Mesenchymal stem cell (in vitro differentiated cells and primary cell): Measurements from ENCODE around the gene PRSS12.

Experiments
- DNase-seq: peaks from one replicate; pipeline ENCODE4 v3.0.0-alpha.2; 2013
- H2AFZ ChIP-seq: one replicate; pipeline ENCODE4 v1.6.1; 2013; ENCODE audit warnings: low read depth, mild to moderate bottlenecking, control low read depth, inconsistent platforms, low read length, moderate library complexity
- H2AK5ac ChIP-seq: 2 replicates; pipeline ENCODE4 v1.6.1; 2013; ENCODE audit warnings: low read length, moderate library complexity, mild to moderate bottlenecking, inconsistent platforms; ENCODE audit not compliant: severe bottlenecking
- H2BK120ac ChIP-seq: one replicate; pipeline ENCODE4 v1.6.1; 2013; ENCODE audit warnings: low read depth, mild to moderate bottlenecking, inconsistent platforms, low read length, moderate library complexity
- H2BK12ac ChIP-seq, 2 experiments: one replicate each; pipeline ENCODE4 v1.6.1; 2013; ENCODE audit warnings: inconsistent platforms in 2 of 2, low read length in 2 of 2, mild to moderate bottlenecking in 2 of 2, moderate library complexity in 2 of 2, control low read depth in 1 of 2
- H2BK15ac ChIP-seq: one replicate; pipeline ENCODE4 v1.6.1; 2013; ENCODE audit warnings: mild to moderate bottlenecking, low read depth, inconsistent platforms; ENCODE audit not compliant: poor library complexity, severe bottlenecking
- H2BK5ac ChIP-seq: 2 replicates; pipeline ENCODE4 v1.6.1; 2013; ENCODE audit warnings: low read depth, mild to moderate bottlenecking, low read length, control low read depth, inconsistent platforms; ENCODE audit not compliant: poor library complexity, severe bottlenecking
- H3K14ac ChIP-seq, 2 experiments: one replicate each; pipeline ENCODE4 v1.6.1; 2013; ENCODE audit warnings: inconsistent platforms in 2 of 2, low read length in 2 of 2, control low read depth in 1 of 2, mild to moderate bottlenecking in 1 of 2, moderate library complexity in 1 of 2
- H3K18ac ChIP-seq, 2 experiments: one replicate each; pipeline ENCODE4 v1.6.1; 2013; ENCODE audit warnings: inconsistent platforms in 2 of 2, low read length in 2 of 2, control low read depth in 1 of 2, low read depth in 1 of 2, mild to moderate bottlenecking in 1 of 2
- H3K23ac ChIP-seq, 2 experiments: one replicate each; pipeline ENCODE4 v1.6.1; 2013; ENCODE audit warnings: inconsistent platforms in 2 of 2, low read length in 2 of 2, mild to moderate bottlenecking in 2 of 2, moderate library complexity in 2 of 2, control low read depth in 1 of 2
- H3K27ac ChIP-seq: 2 replicates; pipeline ENCODE4 v1.5.1; 2013; ENCODE audit warnings: mild to moderate bottlenecking, moderate library complexity, low read length, control low read depth, inconsistent platforms; ENCODE audit not compliant: poor library complexity, severe bottlenecking
- H3K27me3 ChIP-seq, 2 experiments: 2 replicates each; pipeline versions ENCODE4 v1.6.1 to v1.7.0; 2013; ENCODE audit warnings: low read length in 2 of 2, mild to moderate bottlenecking in 2 of 2, moderate library complexity in 2 of 2, control low read depth in 1 of 2, inconsistent platforms in 1 of 2; ENCODE audit not compliant: control insufficient read depth in 1 of 2, insufficient read depth in 1 of 2
- H3K36me3 ChIP-seq, 2 experiments: 2 replicates each; pipeline versions ENCODE4 v1.6.1 to v1.7.0; 2013; ENCODE audit warnings: low read length in 2 of 2, control low read depth in 1 of 2, inconsistent platforms in 1 of 2, low read depth in 1 of 2, mild to moderate bottlenecking in 1 of 2; ENCODE audit not compliant: insufficient read depth in 2 of 2, control insufficient read depth in 1 of 2
- H3K4ac ChIP-seq, 2 experiments: one replicate each; pipeline ENCODE4 v1.6.1; 2013; ENCODE audit warnings: inconsistent platforms in 2 of 2, low read length in 2 of 2, mild to moderate bottlenecking in 2 of 2, moderate library complexity in 2 of 2, control low read depth in 1 of 2, low read depth in 1 of 2
- H3K4me1 ChIP-seq: 2 replicates; pipeline ENCODE4 v1.6.1; 2013; ENCODE audit warnings: low read depth, low read length, control low read depth; ENCODE audit not compliant: control insufficient read depth, insufficient read depth
- H3K4me2 ChIP-seq: 2 replicates; pipeline ENCODE4 v1.6.1; 2013; ENCODE audit warnings: low read length, mild to moderate bottlenecking, inconsistent platforms; ENCODE audit not compliant: poor library complexity, severe bottlenecking
- H3K4me3 ChIP-seq, 2 experiments: 2 replicates each; pipeline versions ENCODE4 v1.5.1 to v1.7.0; 2013; ENCODE audit warnings: low read length in 2 of 2, mild to moderate bottlenecking in 2 of 2, control low read depth in 1 of 2, low read depth in 1 of 2; ENCODE audit not compliant: insufficient read depth in 1 of 2
- H3K79me1 ChIP-seq: replicated peaks from 2 replicates; pipeline ENCODE4 v1.6.1; 2013; ENCODE audit warnings: mild to moderate bottlenecking, control low read depth, low read length, inconsistent platforms; ENCODE audit not compliant: poor library complexity, severe bottlenecking
- H3K9ac ChIP-seq: 2 replicates; pipeline ENCODE4 v1.7.0; 2013; ENCODE audit warnings: mild to moderate bottlenecking, low read length, moderate library complexity
- H3K9me3 ChIP-seq: 2 replicates; pipeline ENCODE4 v1.7.0; 2013; ENCODE audit warnings: mild to moderate bottlenecking, low read length; ENCODE audit not compliant: control insufficient read depth
- H4K8ac ChIP-seq: one replicate; pipeline ENCODE4 v1.6.1; 2013; ENCODE audit warnings: inconsistent platforms, mild to moderate bottlenecking, low read length, moderate library complexity
- H4K91ac ChIP-seq: one replicate; pipeline ENCODE4 v1.6.1; 2013; ENCODE audit warnings: mild to moderate bottlenecking, low read length, inconsistent platforms
- WGBS: methylation state at CpG from one replicate; pipeline ENCODE4 v1.1.7; 2013; ENCODE audit warnings: mixed read lengths; 5-methylcytosine and 5-hydroxymethylcytosine counted together

PRSS12 gene

DNA sequence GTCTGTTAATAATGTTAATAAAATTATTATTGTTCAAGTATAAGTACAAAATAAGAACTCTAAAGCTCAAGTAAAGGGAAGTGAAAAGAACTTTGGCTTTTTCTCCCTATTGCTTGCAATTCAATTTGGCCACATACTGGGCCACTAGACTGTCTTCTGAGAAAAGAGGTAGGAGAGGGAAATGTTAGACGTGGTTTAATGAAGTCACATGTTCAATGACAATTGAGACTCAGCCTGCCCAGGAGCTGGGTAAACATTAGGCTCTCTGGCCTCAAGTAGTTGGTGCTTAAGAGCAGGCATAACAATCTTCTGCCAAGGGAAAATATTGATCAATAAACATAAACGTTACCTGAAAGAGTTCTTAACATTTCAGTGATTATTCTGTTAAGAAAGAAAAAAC is 15.1 kb upstream of the PRSS12 start:
- no peak overlapping the region for H2BK120ac ChIP-seq
- H3K27me3 ChIP-seq: peaks cover 0 to 2% of the 10 kb centered on the region in 2 experiments
- H3K18ac ChIP-seq: no peak overlapping the region
- no peaks in the 10 kb centered on the region for H3K79me1 ChIP-seq
- H2AK5ac ChIP-seq: no peak overlapping the region
- H3K36me3 ChIP-seq: no peaks in the 10 kb centered on the region
- no peak overlapping the region for H2AFZ ChIP-seq
- no peaks in the 10 kb centered on the region for H3K4me1 ChIP-seq
- no peak overlapping the region for H4K91ac ChIP-seq
- no peak for DNase-seq
- no peak overlapping the region for H3K4ac ChIP-seq
- no peak overlapping the region for H2BK5ac ChIP-seq
- no peak overlapping the region for H3K23ac ChIP-seq
- no peak overlapping the region for H3K4me2 ChIP-seq
- H3K9ac ChIP-seq: no peak overlapping the region
- H2BK15ac ChIP-seq: no peak overlapping the region
- H4K8ac ChIP-seq: no peak overlapping the region
- H3K4me3 ChIP-seq: no peak overlapping the region
- H3K27ac ChIP-seq: no peak overlapping the region
- H3K14ac ChIP-seq: no peak overlapping the region
- H2BK12ac ChIP-seq: no peak overlapping the region
- no peaks in the 10 kb centered on the region for H3K9me3 ChIP-seq
- WGBS: 46% methylated on average over 1 of the region's 2 CpGs

DNA sequence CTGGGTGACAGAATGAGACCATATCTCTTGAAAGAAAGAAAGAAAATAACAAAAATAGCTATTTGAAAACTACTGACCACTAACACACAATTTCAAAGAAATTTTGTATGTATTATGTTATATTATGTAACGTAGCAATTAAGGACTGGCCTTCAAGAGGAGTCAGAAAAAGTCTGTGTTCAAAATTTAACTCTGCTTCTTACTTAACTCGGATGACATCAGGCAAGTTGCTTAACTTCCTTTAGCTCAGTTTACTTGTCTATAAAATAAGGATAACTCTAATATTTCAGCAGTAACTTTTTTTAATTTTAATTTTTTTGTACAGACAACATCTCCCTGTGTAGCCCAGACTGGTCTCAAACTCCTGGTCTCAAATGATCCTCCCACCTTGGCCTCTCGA is 14.6 kb upstream of the PRSS12 start:
- no peak overlapping the region for H3K9ac ChIP-seq
- no peak overlapping the region for H3K4ac ChIP-seq
- H3K27ac ChIP-seq: no peak overlapping the region
- H2AFZ ChIP-seq: no peak overlapping the region
- no peak overlapping the region for H2BK5ac ChIP-seq
- H2AK5ac ChIP-seq: no peak overlapping the region
- no peaks in the 10 kb centered on the region for H3K36me3 ChIP-seq
- H2BK12ac ChIP-seq: no peak overlapping the region
- no peak overlapping the region for H3K4me2 ChIP-seq
- no peak overlapping the region for H4K91ac ChIP-seq
- no peak overlapping the region for H3K18ac ChIP-seq
- H4K8ac ChIP-seq: no peak overlapping the region
- no peak overlapping the region for H3K23ac ChIP-seq
- H3K9me3 ChIP-seq: no peaks in the 10 kb centered on the region
- no peak overlapping the region for H2BK15ac ChIP-seq
- H3K27me3 ChIP-seq: peaks cover 0 to 2% of the 10 kb centered on the region in 2 experiments
- no peak for DNase-seq
- H3K4me3 ChIP-seq: no peak overlapping the region
- WGBS: no CpG with 5 or more reads among the region's 3 CpGs
- H2BK120ac ChIP-seq: no peak overlapping the region
- no peaks in the 10 kb centered on the region for H3K79me1 ChIP-seq
- no peak overlapping the region for H3K14ac ChIP-seq
- no peaks in the 10 kb centered on the region for H3K4me1 ChIP-seq

GRCh38 chr4:118363166-118363565 is 10.4 kb upstream of the PRSS12 start:
- Histone ChIP-seq H3K27me3 (peaks cover 0 to 2% of the 10 kb centered on the region in 2 experiments), H3K14ac (no peak overlapping the region), H4K91ac (no peak overlapping the region), H3K36me3 (no peaks in the 10 kb centered on the region), H2AK5ac (no peak overlapping the region), H3K4me2 (no peak overlapping the region), H3K4me3 (no peak overlapping the region), H2BK12ac (no peak overlapping the region), H2BK120ac (no peak overlapping the region), H2BK15ac (no peak overlapping the region), H2BK5ac (no peak overlapping the region), H3K4ac (no peak overlapping the region), H4K8ac (no peak overlapping the region), H2AFZ (no peak overlapping the region), H3K4me1 (no peaks in the 10 kb centered on the region), H3K9me3 (no peaks in the 10 kb centered on the region), H3K18ac (no peak overlapping the region), H3K23ac (no peak overlapping the region), H3K79me1 (no peaks in the 10 kb centered on the region), H3K9ac (no peak overlapping the region), H3K27ac (no peak overlapping the region)
- DNase-seq: no peak
- 100% methylated on average over 1 of the region's 3 CpGs for WGBS

DNA sequence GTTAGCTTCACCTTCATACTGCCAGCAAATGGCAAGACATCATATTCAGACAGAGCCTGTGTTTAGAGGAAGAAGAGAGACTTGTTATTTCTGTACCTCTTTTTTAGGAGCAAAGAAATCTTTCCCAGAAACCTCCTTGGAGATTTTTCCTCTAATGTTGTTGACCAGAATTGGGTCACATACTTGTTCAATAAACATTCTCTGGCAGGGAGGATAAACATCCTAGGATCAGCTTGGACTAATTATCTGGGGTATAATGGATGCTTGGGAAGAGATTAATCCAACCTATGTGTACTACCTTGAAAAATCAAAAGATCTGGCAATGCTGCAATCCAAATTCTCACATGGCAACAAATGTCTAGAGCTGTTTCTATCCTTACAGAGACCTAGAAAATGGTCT is 8.4 kb upstream of the PRSS12 start:
- Histone ChIP-seq H3K4ac (no peak overlapping the region), H2AFZ (no peak overlapping the region), H3K14ac (no peak overlapping the region), H2BK15ac (no peak overlapping the region), H4K8ac (no peak overlapping the region), H3K23ac (no peak overlapping the region), H3K27me3 (peaks cover 0 to 10% of the 10 kb centered on the region in 2 experiments), H2BK120ac (no peak overlapping the region), H2AK5ac (no peak overlapping the region), H3K9me3 (no peaks in the 10 kb centered on the region), H3K36me3 (no peaks in the 10 kb centered on the region), H3K79me1 (no peaks in the 10 kb centered on the region), H3K9ac (no peak overlapping the region), H2BK5ac (no peak overlapping the region), H3K4me1 (no peaks in the 10 kb centered on the region), H3K4me2 (no peak overlapping the region), H2BK12ac (no peak overlapping the region), H3K4me3 (no peak overlapping the region), H3K18ac (peak overlapping the region in 1 of 2 experiments; percentile 40), H4K91ac (no peak overlapping the region), H3K27ac (no peak overlapping the region)
- peak; percentile 17 for DNase-seq
